ENCODE results near the gene BOLA3.
A peak's percentile ranks its signal among the peaks of the same experiment; 100 is the strongest.
"Not testable (repeated sequence)": the region's sequence is repeated elsewhere in the genome, so short reads cannot be mapped to it uniquely, and the experiment has no call there.

BOLA3 gene

GRCh38 chr2:74188018-74188601 is 40.4 kb upstream of the BOLA3 start:
- intact Hi-C loops (cut with DNase I; ENCODE audit: low total_unique reads): no loop called here
- no peak for DNase-seq

GRCh38 chr2:74186706-74187105 is 39.0 kb upstream of the BOLA3 start:
- DNase-seq; H3K9me3 ChIP-seq; H3K36me3 ChIP-seq; H3K27ac ChIP-seq; H3K4me3 ChIP-seq; H3K4me1 ChIP-seq; intact Hi-C loops (cut with DNase I; ENCODE audit: low total_unique reads); H3K27me3 ChIP-seq: not testable (repeated sequence)

More at GRCh38 chr2:74188018-74188601, 40.4 kb upstream of the BOLA3 start:
- no peak for TF ChIP-seq CTCF (IDR thresholded peaks at IDR 0.05)
- H3K9me3 ChIP-seq: no peaks in the 10 kb centered on the region
- no peaks in the 10 kb centered on the region for H3K4me1 ChIP-seq
- no peaks in the 10 kb centered on the region for H3K27me3 ChIP-seq
- H3K36me3 ChIP-seq: no peaks in the 10 kb centered on the region
- no peak overlapping the region for H3K27ac ChIP-seq
- no peak overlapping the region for H3K4me3 ChIP-seq

GRCh38 chr2:74186038-74186437 is 38.3 kb upstream of the BOLA3 start:
- DNase-seq: no peak
- no peak overlapping the region for H3K27ac ChIP-seq

GRCh38 chr2:74183878-74184277 is 36.2 kb upstream of the BOLA3 start:
- Histone ChIP-seq H3K27ac (no peak overlapping the region), H3K4me1 (peaks cover 0 to 8% (median 0%) of the 10 kb centered on the region in 4 donors), H3K4me3 (no peak overlapping the region), H3K9me3 (no peaks in the 10 kb centered on the region), H3K27me3 (no peaks in the 10 kb centered on the region), H3K36me3 (no peaks in the 10 kb centered on the region)
- DNase-seq: no peak
- intact Hi-C loops (cut with DNase I; ENCODE audit: low total_unique reads): no loop called here
- no peak for TF ChIP-seq CTCF (IDR thresholded peaks at IDR 0.05)

More at GRCh38 chr2:74186038-74186437, 38.3 kb upstream of the BOLA3 start:
- no peaks in the 10 kb centered on the region for H3K27me3 ChIP-seq
- TF ChIP-seq CTCF (IDR thresholded peaks at IDR 0.05): no peak
- H3K9me3 ChIP-seq: no peaks in the 10 kb centered on the region
- H3K36me3 ChIP-seq: no peaks in the 10 kb centered on the region
- H3K4me1 ChIP-seq: no peaks in the 10 kb centered on the region
- H3K4me3 ChIP-seq: no peak overlapping the region
- intact Hi-C loops (cut with DNase I; ENCODE audit: low total_unique reads): no loop called here

- intact Hi-C loops (cut with DNase I; ENCODE audit: low total_unique reads): loop anchor here (2.0 kb wide), 1 partner anchor 17 kb away; the partner anchor contains the start of gene MTHFD2
- no peaks in the 10 kb centered on the region for H3K9me3 ChIP-seq
- no peak for TF ChIP-seq CTCF (IDR thresholded peaks at IDR 0.05)
- no peak overlapping the region for H3K27ac ChIP-seq
- H3K36me3 ChIP-seq: no peaks in the 10 kb centered on the region
- peaks cover 0 to 18% (median 10%) of the 10 kb centered on the region in 4 donors for H3K4me1 ChIP-seq
- DNase-seq: peak in 1 of 2 donors; percentile 63
- no peaks in the 10 kb centered on the region for H3K27me3 ChIP-seq
- H3K4me3 ChIP-seq: no peak overlapping the region
Measured at GRCh38 chr2:74181739-74182138, 34.0 kb upstream of the BOLA3 start.

- peak in 1 of 2 experiments; percentile 35 for TF ChIP-seq CTCF (IDR thresholded peaks at IDR 0.05)
- peak overlapping the region in 1 of 2 donors; percentile 94 for H3K27ac ChIP-seq
- DNase-seq: no peak
- peak overlapping the region; percentile 81 to 84 for H3K4me3 ChIP-seq
- H3K4me1 ChIP-seq: peaks cover 0 to 42% (median 21%) of the 10 kb centered on the region in 4 donors
- H3K27me3 ChIP-seq: no peaks in the 10 kb centered on the region
- no peaks in the 10 kb centered on the region for H3K9me3 ChIP-seq
- no peaks in the 10 kb centered on the region for H3K36me3 ChIP-seq
- intact Hi-C loops (cut with DNase I; ENCODE audit: low total_unique reads): no loop called here
Measured at GRCh38 chr2:74179063-74179865, 31.6 kb upstream of the BOLA3 start.

Data from tibial artery (tissue), 4 donors.